Tibial nerve (tissue), 4 donors: Measurements from ENCODE around the gene YAF2. TPM values are rescaled to one million over a fixed set of nuclear protein-coding genes. Genes with fewer than 3 reads are reported as not detected.
"Not testable (repeated sequence)": the region's sequence is repeated elsewhere in the genome, so short reads cannot be mapped to it uniquely, and the experiment has no call there.

ENCODE experiments used
- DNase-seq, 2 donors: peaks; one replicate each; pipeline ENCODE4 v3.0.0-alpha.2; 2019; ENCODE audit warnings: low spot score in 2 of 2
- H3K27ac ChIP-seq, 4 donors: fragments of 200-600 bp; sonication (generic) in 3 of 4; one replicate each; pipeline ENCODE4 v1.5.1; 2017 to 2019; ENCODE audit warnings: mild to moderate bottlenecking in 1 of 4
- H3K27me3 ChIP-seq, 2 donors: fragments of 200-600 bp; sonication (generic) in 1 of 2; one replicate each; pipeline versions ENCODE4 v1.5.1 to v1.6.0; 2017 to 2019
- H3K36me3 ChIP-seq, 3 donors: fragments of 200-600 bp; sonication (generic); one replicate each; pipeline ENCODE4 v1.5.1; 2018 to 2019
- H3K4me1 ChIP-seq, 4 donors: fragments of 200-600 bp; sonication (generic) in 3 of 4; one replicate each; pipeline ENCODE4 v1.5.1; 2017 to 2019
- H3K4me3 ChIP-seq, 4 donors: fragments of 200-600 bp; sonication (generic) in 3 of 4; one replicate each; pipeline ENCODE4 v1.5.1; 2017 to 2019; ENCODE audit warnings: mild to moderate bottlenecking in 1 of 4, moderate library complexity in 1 of 4
- H3K9me3 ChIP-seq, 4 donors: fragments of 200-600 bp; sonication (generic) in 3 of 4; one replicate each; pipeline ENCODE4 v1.5.1; 2017 to 2019
- CTCF ChIP-seq, 5 experiments: fragments of 200-600 bp in 3 of 5; fragments of 450-650 bp in 2 of 5; sonication (generic) in 3 of 5; IDR thresholded peaks; one replicate each; pipeline ENCODE4 v1.5.1; 2016 to 2019; ENCODE audit warnings: antibody characterized with exemption in 5 of 5, mild to moderate bottlenecking in 3 of 5, moderate library complexity in 2 of 5
- EP300 ChIP-seq, 2 donors: sonication (generic); formaldehyde crosslinking; IDR thresholded peaks; one replicate each; pipeline ENCODE4 v1.6.1; 2017; ENCODE audit warnings: antibody characterized with exemption in 2 of 2, mild to moderate bottlenecking in 1 of 2
- POLR2A ChIP-seq, 2 donors: fragments of 450-650 bp; IDR thresholded peaks; one replicate each; pipeline ENCODE4 v1.6.1; 2017; ENCODE audit warnings: antibody characterized with exemption in 2 of 2, mild to moderate bottlenecking in 2 of 2, moderate library complexity in 2 of 2
- WGBS, 2 donors: methylation state at CpG; one replicate each; pipeline ENCODE4 v1.1.5; 2018; 5-methylcytosine and 5-hydroxymethylcytosine counted together
- total RNA-seq, 4 donors: library from RNA; depleted of rRNA; stranded (reverse); fragments of >200 nt; gene quantifications; one replicate each; pipeline ENCODE4 v1.1.0, GENCODE V29; 2016

Gene YAF2
- total RNA-seq, 4 donors from 2014 or later, result 25.7 to 66.0 (median 38.7) TPM

- Histone ChIP-seq H3K27me3 (no peaks in the 10 kb centered on the region), H3K4me1 (no peaks in the 10 kb centered on the region), H3K27ac (no peak overlapping the region), H3K4me3 (no peak overlapping the region), H3K9me3 (no peaks in the 10 kb centered on the region), H3K36me3 (no peaks in the 10 kb centered on the region)
- DNase-seq, result no peak
- no peak for TF ChIP-seq CTCF (IDR thresholded peaks at IDR 0.05)
- no peak for TF ChIP-seq POLR2A (IDR thresholded peaks at IDR 0.05)
- TF ChIP-seq EP300 (IDR thresholded peaks at IDR 0.05), result no peak
- 97 to 100% methylated on average over 2 of the region's 2 CpGs for WGBS, 2 donors
Measured at GRCh38 chr12:42255221-42255865, 17.3 kb upstream of the YAF2 start.

GRCh38 chr12:42252645-42253044, 14.6 kb upstream of the YAF2 start:
- not testable (repeated sequence) for DNase-seq, H3K4me3 ChIP-seq, H3K27me3 ChIP-seq, H3K9me3 ChIP-seq, H3K4me1 ChIP-seq, H3K36me3 ChIP-seq, H3K27ac ChIP-seq
- 84 to 86% methylated on average over 1 of the region's 1 CpG for WGBS, 2 donors

GRCh38 chr12:42249033-42249432, 11.0 kb upstream of the YAF2 start:
- 89 to 91% methylated on average over 3 of the region's 3 CpGs for WGBS, 2 donors
- H3K27me3 ChIP-seq, H3K9me3 ChIP-seq, H3K27ac ChIP-seq, H3K4me1 ChIP-seq, H3K4me3 ChIP-seq, DNase-seq, H3K36me3 ChIP-seq: not testable (repeated sequence)

- no peak for TF ChIP-seq POLR2A (IDR thresholded peaks at IDR 0.05)
- no peak for TF ChIP-seq EP300 (IDR thresholded peaks at IDR 0.05)
- TF ChIP-seq CTCF (IDR thresholded peaks at IDR 0.05), result no peak
- peaks cover 0 to 26% (median 3%) of the 10 kb centered on the region in 4 donors for H3K4me1 ChIP-seq
Measured at GRCh38 chr12:42240131-42240750, 2.2 kb upstream of the YAF2 start.

DNA sequence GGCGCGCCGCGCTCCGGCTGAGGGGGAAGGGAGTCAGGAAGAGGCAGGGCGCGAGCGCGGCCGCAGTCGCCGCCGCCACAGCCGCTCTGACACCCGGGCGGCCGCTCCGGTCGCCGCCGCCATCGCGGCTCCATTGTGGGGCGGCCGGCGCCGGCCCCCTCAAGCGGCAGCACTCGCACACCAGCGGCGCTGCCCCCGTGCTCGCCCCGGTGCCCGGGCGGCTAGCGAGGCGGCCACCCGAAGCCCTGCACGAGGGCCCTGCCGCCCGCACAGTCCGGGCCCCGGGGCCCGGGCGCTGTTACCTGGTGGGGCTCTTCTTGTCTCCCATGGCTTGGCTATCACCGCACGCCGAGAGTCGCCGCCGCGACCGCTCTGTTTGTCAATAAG, 202 bp downstream of the YAF2 start:
- Histone ChIP-seq H3K27ac (peak overlapping the region; percentile 86 to 95 (median 90)), H3K36me3 (no peaks in the 10 kb centered on the region), H3K9me3 (no peaks in the 10 kb centered on the region), H3K4me3 (peak overlapping the region; percentile 71 to 91 (median 84)), H3K27me3 (no peaks in the 10 kb centered on the region), H3K4me1 (peaks cover 0 to 42% (median 6%) of the 10 kb centered on the region in 4 donors)
- DNase-seq, result no peak
- no peak for TF ChIP-seq POLR2A (IDR thresholded peaks at IDR 0.05)
- peak in 1 of 2 donors; percentile 14 for TF ChIP-seq EP300 (IDR thresholded peaks at IDR 0.05)
- WGBS, 2 donors, result 0% methylated on average over 9 of the region's 54 CpGs; no CpG with 5 or more reads in 1 of the 2 donors

More at GRCh38 chr12:42240131-42240750, 2.2 kb upstream of the YAF2 start:
- no peak overlapping the region for H3K4me3 ChIP-seq
- no peak overlapping the region for H3K27ac ChIP-seq
- H3K27me3 ChIP-seq, result no peaks in the 10 kb centered on the region
- H3K9me3 ChIP-seq, result no peaks in the 10 kb centered on the region
- no peak for DNase-seq
- H3K36me3 ChIP-seq, result no peaks in the 10 kb centered on the region
- 86 to 90% methylated on average over 11 of the region's 11 CpGs for WGBS, 2 donors

DNA sequence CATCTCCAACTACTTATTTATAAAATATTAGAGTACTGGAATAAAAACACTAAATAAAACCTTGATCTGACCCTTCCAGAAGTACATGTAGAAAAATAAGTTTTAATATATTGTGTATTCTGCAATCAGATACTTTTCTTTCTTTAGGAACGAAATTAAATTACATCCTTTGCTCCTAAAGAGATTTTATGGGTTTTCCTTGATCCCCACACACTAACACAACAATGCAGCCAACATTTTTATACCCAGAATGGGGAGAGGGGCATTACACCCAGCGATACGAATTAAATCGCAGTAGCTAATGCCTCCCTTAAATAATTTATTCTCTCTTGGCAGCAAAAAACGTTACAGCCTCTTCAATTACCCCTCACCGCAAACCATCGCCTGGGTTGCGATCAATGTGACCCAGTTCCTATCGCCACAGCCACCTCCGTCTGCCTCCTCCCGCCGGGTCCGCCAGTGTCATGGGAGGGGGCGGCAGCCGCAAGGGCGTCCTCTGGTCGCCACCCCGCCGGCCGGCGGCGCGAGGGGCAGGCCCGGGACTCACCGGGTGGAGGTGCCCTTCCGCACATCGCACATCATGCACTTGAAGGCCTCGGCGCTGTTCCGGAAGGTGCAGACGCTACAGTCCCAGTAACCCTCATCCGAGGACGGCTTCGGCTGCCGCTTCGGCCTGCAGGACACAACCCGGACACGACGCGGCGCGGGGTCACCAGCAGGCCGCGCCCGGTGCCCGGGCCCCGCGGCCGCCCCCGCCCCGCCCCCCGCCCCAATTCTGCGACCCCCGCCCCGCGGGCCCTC, 796 bp downstream of the YAF2 start:
- peak overlapping the region; percentile 86 to 95 (median 90) for H3K27ac ChIP-seq
- H3K4me3 ChIP-seq, result peak overlapping the region; percentile 68 to 91 (median 84)
- H3K36me3 ChIP-seq, result no peaks in the 10 kb centered on the region
- H3K9me3 ChIP-seq, result no peaks in the 10 kb centered on the region
- DNase-seq, result peak; percentile 31 to 37
- H3K27me3 ChIP-seq, result no peaks in the 10 kb centered on the region
- H3K4me1 ChIP-seq, result peaks cover 0 to 47% (median 6%) of the 10 kb centered on the region in 4 donors
- TF ChIP-seq CTCF (IDR thresholded peaks at IDR 0.05) (peak; percentile 27 to 50 (median 35)), POLR2A (IDR thresholded peaks at IDR 0.05) (no peak), EP300 (IDR thresholded peaks at IDR 0.05) (peak in 1 of 2 donors; percentile 60)
- 0 to 1% methylated on average over 20 to 49 of the region's 56 CpGs for WGBS, 2 donors
